Suprapubic skin (tissue), 4 donors: ENCODE data around the gene RCOR2.

Source experiments
- CTCF ChIP-seq, 2 donors: fragments of 200-600 bp in 1 of 2; fragments of 450-650 bp in 1 of 2; sonication (generic) in 1 of 2; IDR thresholded peaks; one replicate each; pipeline ENCODE4 v1.5.1; 2016 to 2019; ENCODE audit warnings: antibody characterized with exemption in 2 of 2, mild to moderate bottlenecking in 1 of 2, moderate library complexity in 1 of 2
- POLR2A ChIP-seq, 2 donors: fragments of 450-650 bp; IDR thresholded peaks; one replicate each; pipeline ENCODE4 v1.6.1; 2017; ENCODE audit warnings: antibody characterized with exemption in 2 of 2, mild to moderate bottlenecking in 2 of 2, moderate library complexity in 2 of 2
- POLR2AphosphoS5 ChIP-seq, 3 donors: sonication (generic); formaldehyde crosslinking; IDR thresholded peaks; one replicate each; pipeline ENCODE4 v1.6.1; 2017; ENCODE audit warnings: antibody characterized with exemption in 3 of 3

- TF ChIP-seq CTCF (IDR thresholded peaks at IDR 0.05) (no peak), POLR2AphosphoS5 (IDR thresholded peaks at IDR 0.05) (no peak), POLR2A (IDR thresholded peaks at IDR 0.05) (no peak)
Measured at GRCh38 chr11:63952570-63952969, 35.6 kb upstream of the RCOR2 start.
